ENCODE results near the gene SYT8. TPM values are rescaled to one million over a fixed set of nuclear protein-coding genes. Genes with fewer than 3 reads are reported as not detected.
A peak's percentile ranks its signal among the peaks of the same experiment; 100 is the strongest.

Gene SYT8
- total RNA-seq, 1 donor from 2014 or later: not detected

DNA sequence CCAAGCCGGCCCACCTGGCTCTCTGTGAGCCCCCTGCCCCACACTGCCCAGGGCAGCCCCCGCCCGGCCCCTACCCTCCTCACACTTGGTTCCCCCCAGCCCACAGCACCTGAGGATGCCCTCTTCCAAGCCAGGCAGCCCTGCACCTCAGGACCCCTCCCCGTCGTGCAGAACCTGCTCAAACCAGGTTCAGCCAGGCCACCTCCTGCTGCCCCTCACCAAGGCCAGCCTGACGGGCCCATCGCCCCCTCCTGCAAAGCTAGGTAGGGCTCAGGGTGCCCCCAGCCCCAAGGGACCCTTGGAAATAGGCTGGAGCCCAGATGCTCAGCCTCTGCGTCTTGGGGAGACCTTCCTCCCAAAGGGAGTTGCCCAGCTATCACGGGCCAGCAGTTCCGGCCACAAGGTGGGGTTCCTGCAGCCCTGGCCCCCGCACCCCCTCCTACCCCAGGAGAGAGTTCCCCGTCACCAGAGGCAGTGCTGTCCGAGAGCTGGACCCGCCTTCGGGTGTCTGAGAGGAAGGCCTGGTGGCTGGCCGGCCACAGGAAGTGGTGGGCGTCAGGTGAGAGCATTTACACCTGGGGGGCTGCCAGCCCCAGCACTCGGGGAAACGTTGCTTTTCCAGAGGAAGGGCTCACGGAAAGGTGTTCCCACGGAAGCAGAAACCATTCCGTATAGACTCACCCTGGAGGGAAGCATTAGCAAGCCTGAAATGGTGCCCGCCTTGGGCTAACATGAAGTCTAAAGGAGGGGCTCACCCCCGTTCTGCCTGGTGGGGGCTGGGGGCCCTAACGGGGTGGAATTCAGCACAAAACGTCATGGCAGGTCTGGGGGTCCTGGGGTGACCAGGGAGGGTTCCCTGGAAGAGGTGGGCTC lies 3.2 kb upstream of the SYT8 start:
- no peak for DNase-seq (ENCODE audit: low read depth in 2 of 2)

DNA sequence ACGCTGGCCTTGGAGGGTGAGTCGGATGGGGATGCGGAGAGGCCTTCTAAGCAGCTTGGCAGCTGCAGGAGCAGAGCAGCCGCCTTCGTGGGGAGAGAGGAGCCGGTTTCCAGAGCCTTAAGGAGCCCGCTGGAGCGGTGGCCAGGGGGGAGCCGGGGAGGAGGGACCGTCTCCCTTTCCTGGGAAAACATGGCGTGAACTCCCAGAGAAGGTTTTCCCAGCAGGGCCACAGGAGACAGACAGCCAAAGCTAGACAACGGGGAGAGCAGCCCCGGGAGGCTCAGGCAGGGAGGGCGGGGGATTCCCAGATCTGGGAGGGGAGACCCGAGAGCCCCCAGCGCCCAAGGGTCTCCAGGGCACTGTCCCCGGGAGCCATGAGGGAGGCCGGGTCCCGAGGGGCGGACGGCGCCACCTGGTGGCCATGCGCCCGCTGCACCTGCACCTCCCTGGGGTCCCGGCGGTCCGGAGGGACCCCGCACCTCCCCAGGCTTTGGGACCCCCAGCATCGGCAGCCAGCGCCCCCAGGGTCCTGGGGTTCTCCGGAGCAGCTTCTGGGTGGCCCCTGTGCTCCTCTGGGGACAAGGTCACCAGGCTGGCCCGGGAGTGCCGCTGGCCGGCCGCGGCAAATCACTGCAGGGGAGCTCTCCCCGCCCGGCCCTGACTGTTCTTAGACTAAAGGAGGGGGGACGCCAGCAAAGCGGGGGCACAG lies 2.4 kb upstream of the SYT8 start:
- peak in 1 of 2 donors; percentile 57 for DNase-seq (ENCODE audit: low read depth in 2 of 2)

DNA sequence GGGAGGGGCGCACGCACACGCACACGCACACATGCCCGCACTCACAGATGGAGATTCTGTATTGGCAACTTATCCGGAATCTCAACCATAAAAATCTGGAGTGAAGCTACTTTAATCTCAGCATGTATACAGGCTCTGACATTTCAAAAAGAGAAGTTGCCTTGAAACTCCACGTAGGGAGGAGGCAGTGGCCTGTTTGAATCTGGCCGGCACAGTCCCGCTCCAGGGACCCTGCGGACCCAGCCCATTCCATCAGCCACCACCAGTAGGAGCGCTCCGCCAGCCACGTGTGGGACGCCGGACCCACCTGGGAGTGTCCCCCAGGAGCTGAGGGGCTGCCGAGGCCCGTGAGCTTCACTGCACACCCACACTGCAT lies 1.9 kb upstream of the SYT8 start:
- no peak for DNase-seq (ENCODE audit: low read depth in 2 of 2)

DNA sequence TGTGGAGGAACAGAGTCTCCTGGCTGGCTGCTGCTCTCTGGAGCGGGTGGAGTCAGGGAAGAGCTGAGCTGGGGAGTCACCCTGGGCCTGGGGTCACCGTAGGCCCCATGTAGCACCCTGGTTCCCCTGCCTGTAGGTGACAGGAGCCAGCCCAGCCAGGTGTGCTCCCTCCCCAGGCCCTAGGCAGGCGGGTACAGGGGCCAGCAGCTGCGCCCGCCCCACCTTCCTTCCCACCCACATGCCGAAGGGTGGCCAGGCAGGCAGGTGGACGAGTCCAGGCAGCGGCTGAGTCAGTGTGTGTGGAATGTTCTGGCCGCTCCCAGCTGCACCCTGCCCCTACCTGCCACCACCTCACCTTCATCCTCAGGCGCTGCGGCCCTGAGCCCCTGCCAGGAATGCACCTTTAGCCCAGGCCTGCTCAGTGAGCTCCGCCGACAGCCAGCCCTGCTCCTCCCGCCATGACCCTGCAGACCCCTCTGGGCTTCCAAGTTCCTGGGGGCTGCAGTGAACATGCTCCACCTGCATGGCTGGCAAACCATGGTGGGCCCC lies 654 bp upstream of the SYT8 start:
- no peak for DNase-seq (ENCODE audit: low read depth in 2 of 2)

DNA sequence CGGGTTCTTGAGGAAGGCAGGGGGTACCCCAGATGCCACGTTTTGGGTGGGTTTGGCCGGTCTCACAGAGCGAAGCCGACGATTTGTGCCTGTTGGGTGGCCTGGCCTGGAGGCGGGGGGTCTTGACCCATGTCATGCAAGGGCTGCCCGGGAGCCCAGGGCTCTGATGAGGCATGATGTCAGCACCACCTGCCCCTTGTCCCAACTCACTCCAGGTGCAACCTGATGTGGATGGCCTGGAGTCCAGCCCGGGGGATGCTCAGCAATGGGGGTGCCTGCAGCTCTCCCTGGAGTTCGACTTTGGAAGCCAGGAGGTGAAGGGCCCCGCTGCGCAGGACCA lies 851 bp downstream of the SYT8 start:
- DNase-seq (ENCODE audit: low read depth in 2 of 2): no peak

DNA sequence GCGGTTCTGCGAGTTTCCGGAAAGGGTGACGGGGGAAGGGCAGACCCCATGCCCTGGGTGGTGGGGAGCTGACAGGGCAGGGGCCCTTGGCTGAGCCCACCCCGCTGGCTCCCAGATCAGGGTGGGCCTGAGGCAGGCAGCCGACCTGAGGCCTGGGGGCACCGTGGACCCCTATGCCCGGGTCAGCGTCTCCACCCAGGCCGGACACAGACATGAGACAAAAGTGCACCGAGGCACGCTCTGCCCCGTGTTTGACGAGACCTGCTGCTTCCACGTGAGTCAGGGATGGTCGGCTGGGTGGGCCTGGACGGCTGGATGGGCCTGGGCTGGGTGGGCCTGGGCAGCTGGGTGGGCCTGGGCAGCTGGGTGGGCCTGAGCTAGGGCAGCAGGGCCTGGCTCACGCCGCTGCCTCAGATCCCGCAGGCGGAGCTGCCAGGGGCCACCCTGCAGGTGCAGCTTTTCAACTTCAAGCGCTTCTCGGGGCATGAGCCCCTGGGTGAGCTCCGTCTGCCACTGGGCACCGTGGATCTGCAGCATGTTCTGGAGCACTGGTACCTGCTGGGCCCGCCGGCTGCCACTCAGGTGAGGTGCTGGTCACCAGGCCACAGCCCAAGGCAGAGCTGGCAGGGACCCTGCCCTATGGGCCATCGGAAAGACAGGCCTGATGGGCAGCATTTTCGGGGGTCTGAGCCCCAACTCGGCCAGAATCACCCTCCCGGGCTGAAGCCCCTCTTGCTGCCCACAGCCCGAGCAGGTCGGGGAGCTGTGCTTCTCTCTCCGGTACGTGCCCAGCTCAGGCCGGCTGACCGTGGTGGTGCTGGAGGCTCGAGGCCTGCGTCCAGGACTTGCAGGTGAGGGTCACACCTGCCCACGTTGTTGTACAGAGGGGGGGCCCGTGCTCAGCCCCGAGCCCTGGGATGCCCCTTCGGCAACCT lies 1.5 kb downstream of the SYT8 start:
- DNase-seq (ENCODE audit: low read depth in 2 of 2): no peak

DNA sequence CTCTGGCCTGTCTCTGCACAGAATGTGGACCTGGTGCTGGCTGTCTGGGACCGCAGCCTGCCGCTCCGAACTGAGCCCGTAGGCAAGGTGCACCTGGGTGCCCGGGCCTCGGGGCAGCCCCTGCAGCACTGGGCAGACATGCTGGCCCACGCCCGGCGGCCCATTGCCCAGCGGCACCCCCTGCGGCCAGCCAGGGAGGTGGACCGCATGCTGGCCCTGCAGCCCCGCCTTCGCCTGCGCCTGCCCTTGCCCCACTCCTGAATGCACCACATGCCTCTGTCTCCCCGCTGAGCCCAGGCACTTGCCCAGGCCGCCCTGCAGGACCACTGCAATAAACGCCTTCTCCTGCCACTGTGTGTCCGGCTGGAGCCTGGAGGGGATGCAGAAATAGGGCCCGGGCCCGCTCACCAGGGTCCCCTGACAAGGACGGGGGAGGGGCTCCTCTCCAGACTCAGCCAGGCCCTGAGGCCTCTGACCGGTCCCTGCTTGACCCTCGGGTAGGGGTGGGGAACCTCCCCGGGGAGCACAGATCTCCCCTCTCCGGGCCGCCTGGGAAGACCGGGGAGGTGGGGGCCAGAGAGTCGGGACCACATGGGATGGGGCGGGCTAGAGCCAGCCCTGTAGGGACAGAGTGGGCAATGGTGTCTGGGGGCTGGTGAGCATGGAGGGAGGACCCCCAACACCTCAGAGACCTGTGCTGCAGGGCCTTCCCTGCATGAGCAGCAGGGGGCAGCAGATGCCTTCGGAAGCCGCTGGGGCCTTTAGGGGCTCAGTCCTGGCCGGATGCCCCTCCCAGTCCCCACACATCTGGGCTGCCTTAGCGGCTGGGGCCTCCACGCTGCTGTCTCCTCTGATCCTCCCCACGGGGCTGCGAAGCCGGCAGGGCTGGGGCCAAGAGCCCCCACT lies 2.6 kb downstream of the SYT8 start:
- peak; percentile 49 to 60 for DNase-seq (ENCODE audit: low read depth in 2 of 2)

DNA sequence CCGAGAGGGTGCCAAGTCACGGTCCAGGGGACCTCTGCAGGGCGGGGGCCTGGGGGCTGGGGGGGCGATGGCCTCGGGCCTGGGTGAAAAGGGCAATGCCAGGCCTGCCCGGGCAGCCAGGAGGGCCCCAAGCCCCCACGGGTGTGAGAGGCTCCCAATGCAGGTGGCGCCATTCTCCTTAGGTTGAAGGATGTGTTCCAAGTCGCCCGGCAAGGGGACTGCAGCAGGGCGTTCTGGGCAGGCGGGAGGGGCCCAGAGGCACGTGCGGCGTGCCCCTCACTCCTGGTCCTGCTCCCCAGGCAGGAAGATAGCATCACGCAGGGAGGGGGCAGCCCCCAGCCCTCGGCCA lies 3.3 kb downstream of the SYT8 start:
- DNase-seq (ENCODE audit: low read depth in 2 of 2): no peak

DNA sequence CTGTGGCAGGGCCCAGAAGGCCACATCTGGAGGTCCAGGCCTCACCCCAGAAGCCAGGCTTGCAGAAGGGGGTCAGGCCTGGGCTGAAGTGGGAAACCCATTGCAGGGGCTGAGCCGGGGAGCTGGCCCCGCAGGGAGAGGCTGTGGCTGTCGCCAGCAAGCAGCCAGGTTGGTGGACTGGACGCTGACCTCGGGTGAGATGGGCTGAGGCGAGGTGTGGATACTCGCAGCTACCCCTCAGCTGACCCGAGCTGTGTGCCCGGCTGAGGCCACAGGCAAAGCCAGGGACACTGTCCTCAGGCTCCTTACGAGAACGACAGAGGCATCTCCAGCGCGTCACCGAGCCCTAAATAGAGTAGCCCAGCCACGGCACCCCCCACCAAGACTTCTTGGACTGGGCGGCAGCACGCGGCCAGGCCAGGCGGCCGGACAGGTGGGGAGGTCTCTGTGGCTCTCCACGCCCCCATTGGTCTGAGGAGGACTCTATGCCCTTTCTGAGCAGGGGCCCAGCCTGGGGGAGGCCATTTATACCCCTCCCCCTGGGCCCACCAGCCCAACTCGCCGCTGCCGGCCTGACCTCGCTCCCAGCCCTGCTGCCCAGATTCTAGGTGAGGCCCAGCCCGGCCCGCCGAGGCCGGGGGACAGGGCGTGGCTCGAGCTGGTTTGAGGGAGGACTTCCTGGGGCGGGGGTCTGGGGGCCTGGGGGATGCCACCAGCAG lies 3.8 kb downstream of the SYT8 start, which contains the start of gene TNNI2:
Gene TNNI2 (plus strand): TSS at position 556 of the 719 bp plus-strand sequence. CDS start 716 bp downstream, outside the sequence.
- DNase-seq (ENCODE audit: low read depth in 2 of 2): no peak

DNA sequence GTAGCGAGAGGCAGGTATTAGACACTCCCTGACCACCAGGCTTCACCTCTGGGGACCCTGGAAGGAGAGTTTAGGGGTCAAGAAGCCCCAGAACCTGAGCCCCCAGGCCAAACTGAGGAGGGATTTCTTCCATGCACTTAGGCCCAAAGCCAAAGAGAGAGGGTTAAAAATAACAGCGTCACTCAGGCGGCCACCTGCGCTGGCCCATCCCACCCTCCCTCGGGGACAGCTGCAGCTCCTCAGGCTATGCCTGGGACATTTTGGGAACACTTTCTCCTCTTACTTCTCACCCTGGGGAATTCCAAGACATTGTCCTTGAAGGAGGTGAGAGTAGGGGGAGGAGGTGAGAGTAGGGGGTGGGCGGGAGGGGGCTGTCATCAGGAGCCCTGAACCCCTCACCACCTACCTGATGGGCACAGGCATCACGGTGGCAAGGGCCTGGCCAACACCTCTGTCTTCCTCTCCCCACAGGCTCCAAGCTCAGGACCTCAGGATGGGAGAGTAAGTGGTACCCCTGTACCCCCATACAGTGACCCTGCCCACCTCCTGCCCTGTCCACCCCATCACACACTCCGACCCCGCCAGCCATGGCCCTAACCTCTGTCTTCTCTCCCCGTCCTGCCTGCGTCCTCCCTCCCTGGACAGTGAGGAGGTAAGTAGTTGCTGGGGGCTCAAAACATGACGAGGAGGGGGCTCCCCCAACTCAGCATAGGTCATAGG lies 4.6 kb downstream of the SYT8 start:
- no peak for DNase-seq (ENCODE audit: low read depth in 2 of 2)

DNA sequence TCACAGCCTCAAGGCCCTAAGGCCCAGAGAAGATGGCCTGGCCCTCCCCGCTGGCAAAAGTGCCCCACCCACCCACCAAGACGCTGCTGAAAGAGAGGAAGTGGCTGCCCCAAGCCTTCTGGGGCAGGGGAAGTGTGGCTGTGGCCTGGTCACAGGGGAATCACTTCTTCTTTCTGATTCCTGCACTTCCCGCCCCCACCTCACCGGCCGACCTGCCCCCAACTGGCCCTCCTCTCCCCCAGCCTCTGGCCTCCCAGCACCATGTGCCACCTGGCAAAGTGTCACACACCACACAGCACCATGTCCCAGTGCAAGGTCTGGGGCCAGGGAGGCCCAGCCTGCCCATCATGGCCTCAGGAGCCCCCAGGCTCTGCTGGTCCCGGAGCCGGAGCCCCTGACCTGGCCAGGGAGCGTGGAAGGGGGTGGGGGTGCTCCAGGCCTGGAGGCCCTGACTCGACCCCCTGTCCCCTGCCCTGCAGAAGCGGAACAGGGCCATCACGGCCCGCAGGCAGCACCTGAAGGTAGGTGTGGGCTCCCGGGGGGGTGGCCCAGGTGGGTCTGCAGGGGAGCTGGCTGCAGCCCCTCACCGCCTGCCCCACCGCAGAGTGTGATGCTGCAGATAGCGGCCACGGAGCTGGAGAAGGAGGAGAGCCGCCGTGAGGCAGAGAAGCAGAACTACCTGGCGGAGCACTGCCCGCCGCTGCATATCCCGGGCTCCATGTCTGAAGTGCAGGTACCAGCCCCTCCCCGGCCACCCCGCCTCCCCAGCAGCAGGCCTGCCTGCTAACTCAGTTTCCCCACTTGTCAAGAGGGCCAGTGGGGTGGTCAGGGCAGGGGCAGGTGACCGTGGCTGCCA lies 5.4 kb downstream of the SYT8 start:
- no peak for DNase-seq (ENCODE audit: low read depth in 2 of 2)

DNA sequence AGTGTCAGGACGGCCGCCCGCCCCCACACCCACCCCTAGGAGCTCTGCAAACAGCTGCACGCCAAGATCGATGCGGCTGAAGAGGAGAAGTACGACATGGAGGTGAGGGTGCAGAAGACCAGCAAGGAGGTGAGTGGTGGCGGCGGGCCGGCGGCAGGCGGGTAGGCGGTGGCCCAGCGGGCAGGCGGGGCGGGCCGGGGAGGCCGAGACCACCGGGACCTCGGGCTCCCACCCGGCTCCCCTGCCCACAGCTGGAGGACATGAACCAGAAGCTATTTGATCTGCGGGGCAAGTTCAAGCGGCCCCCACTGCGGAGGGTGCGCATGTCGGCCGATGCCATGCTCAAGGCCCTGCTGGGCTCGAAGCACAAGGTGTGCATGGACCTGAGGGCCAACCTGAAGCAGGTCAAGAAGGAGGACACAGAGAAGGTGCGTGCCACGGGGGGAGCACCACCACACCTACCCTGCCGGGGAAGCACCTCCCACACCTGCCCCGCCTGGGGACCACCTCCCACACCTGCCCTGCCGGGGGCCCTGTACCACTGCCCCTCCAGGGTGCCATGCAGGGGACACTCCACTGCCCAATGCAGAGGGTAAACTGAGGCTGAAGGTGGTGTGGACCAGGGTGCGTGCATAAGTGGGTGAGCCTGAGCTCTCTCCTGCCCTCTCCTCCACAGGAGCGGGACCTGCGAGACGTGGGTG lies 6.1 kb downstream of the SYT8 start:
- DNase-seq (ENCODE audit: low read depth in 2 of 2): no peak

DNA sequence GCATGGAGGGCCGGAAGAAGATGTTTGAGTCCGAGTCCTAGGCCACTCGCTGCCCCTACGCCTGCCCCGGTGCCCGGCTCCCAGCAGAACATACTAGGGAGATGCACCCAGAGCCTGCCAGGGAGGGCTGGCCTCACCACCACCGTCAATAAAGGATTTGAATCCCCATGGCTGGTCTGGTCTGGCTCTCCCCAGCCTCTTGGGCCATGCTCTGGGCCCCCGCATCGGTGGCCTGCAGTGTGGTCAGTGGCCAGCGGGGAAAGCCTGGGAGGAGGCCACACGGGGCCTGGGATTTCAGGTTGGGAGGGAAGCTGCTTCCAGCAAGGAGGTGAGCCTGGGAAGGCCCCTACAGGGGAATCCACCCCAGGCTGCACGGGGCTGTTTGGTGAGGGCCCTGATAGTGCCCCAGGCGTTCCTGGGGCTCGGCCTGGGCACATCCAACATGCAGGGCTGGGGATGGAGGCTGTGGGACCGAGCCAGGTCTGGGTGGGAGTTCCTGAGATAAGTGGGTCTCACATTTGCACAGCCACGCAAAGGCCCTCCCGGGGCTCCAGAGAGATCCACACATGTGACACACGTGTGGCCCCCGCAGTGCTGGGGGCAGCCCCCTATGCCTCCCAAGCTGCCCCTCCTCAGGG lies 6.8 kb downstream of the SYT8 start:
- DNase-seq (ENCODE audit: low read depth in 2 of 2): no peak

DNA sequence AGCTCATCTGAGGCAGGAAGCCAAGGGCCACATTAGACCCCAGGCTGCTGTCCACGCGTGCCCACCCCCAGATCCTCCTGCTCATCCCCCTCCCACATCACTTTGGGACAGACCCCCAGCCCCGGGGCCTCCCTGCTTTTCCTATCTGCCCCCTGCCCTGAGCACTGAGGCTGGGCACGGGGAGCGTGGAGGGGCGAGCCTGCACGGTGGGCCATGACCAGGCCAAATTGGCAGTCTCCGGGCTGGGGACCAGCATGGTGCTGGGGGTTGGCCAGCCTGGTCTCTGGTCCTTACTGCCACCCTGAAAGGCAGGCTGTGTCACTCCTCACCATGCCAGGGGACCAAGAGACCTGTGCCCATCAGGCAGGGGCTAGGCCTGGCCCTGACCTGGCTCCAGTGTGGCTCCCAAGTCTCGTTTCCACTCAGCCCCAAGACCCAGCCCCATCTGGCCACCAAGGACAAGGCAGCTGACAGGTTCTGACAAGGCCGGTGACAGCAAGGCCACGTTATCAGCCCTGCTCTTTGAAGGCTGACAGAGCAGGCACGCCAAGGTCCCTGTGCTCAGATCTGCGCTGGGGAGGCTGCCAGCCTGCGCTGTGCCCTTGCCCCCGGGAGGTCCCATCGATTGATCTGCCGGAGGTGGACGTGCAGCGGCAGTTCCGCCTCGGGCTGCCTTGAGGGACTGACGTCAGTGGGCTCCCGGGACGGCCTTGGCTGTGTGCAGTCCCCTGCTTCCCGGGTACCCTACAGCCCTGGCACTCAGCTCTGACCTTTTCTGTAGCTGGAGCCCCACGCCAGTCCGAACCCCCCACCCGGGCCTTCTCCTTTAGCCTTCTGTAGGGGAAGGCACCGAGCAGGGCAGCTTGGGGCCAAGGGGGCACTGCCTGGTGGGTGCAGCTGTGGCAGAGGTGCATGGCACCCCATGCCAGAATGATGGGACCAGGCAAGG lies 7.6 kb downstream of the SYT8 start:
- DNase-seq (ENCODE audit: low read depth in 2 of 2): no peak

DNA sequence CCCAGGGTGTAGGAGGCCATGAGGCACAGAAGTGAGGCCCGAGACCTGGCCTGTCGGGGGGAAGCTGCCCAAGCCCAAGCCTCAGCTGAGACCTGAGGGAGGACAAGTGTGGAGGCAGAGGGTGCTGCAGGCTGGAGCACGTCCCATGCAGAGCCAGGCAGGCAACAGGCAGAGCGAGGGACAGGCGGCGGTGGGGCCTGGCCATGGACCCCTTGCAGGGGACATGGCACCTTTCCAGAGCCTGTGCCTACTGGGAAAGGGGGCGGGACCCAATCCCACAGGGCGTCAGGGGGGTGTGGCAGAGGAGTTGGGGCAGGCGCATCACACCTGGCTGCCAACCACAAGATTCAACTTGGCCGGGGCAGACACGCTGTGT lies 8.3 kb downstream of the SYT8 start:
- DNase-seq (ENCODE audit: low read depth in 2 of 2): no peak

DNA sequence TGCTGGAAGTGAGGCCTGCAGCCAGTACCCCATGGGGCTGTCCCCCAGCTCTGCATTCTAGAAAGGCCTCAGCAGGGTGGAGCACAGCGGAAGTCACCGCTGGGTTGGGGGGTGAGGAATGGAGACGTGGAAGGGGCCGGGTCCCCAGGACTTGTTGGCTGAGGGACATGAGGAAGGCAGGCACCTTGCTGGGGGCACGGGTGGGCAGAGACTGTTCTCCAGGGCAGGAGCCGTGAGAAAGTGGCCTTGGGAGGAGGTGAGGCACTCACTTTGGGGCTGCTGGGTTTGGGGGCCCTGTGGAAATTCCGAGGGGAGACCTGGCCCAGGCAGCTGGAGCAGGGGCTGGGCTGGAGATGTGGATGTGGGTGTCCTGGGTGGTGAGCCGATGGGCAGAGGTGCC lies 9.0 kb downstream of the SYT8 start:
- DNase-seq (ENCODE audit: low read depth in 2 of 2): no peak

All from lung microvascular endothelial cell (primary cell).